GM12878 (cell line): Measurements from ENCODE around the gene SESN1. TPM values are rescaled to one million over a fixed set of nuclear protein-coding genes. Genes with fewer than 3 reads are reported as not detected.

Source experiments
- ATF2 ChIP-seq: IDR thresholded peaks from 2 replicates; pipeline ENCODE4 v1.6.1; 2012; ENCODE audit warnings: low read length, inconsistent platforms
- BACH1 ChIP-seq: fragments of 450-650 bp; IDR thresholded peaks from 2 replicates; pipeline ENCODE4 v1.6.1; 2017; ENCODE audit warnings: mild to moderate bottlenecking, borderline replicate concordance
- EED ChIP-seq: sonication (generic); IDR thresholded peaks from 2 replicates; pipeline ENCODE4 v1.6.1; 2016; ENCODE audit warnings: antibody characterized with exemption, low read depth
- EGR1 ChIP-seq, 2 experiments: IDR thresholded peaks; 1 replicate in 1 of 2; 2 replicates in 1 of 2; pipeline ENCODE4 v1.6.1; 2011 to 2012; ENCODE audit warnings: low read depth in 2 of 2, low read length in 2 of 2, borderline replicate concordance in 1 of 2, mild to moderate bottlenecking in 1 of 2, moderate library complexity in 1 of 2
- HDAC2 ChIP-seq: fragments of 200-600 bp; sonication (generic); IDR thresholded peaks from 2 replicates; pipeline ENCODE4 v1.6.1; 2017
- NR2C1 ChIP-seq: fragments of 450-650 bp; IDR thresholded peaks from 2 replicates; pipeline ENCODE4 v1.6.1; 2017; ENCODE audit warnings: antibody characterized with exemption, mild to moderate bottlenecking, moderate library complexity
- NR2F1 ChIP-seq: fragments of 450-650 bp; conservative IDR thresholded peaks from 2 replicates; pipeline ENCODE4 v1.6.1; 2017; ENCODE audit warnings: mild to moderate bottlenecking
- RCOR1 ChIP-seq: conservative IDR thresholded peaks from 2 replicates; pipeline ENCODE4 v1.6.1; 2012; ENCODE audit warnings: low read depth, low read length, improper control_type of control experiment
- ZBTB33 ChIP-seq: fragments of 450-650 bp; IDR thresholded peaks from 2 replicates; pipeline ENCODE4 v1.6.1; 2017; ENCODE audit warnings: mild to moderate bottlenecking
- polyA plus RNA-seq, 11 experiments: library from polyadenylated mRNA; depleted of rRNA in 4 of 11; unstranded in 6 of 11; stranded (reverse) in 5 of 11; fragments of >200 nt; fragmentation: Nextera tagmentation in 4 of 11; fragmentation: Illumina TruSeq in 1 of 11; extraction: Ambion mirVana in 4 of 11; extraction: Trizol in 1 of 11; gene quantifications; 1 replicate in 1 of 11; 2 replicates in 10 of 11; pipeline versions ENCODE4 v1.2.1 to v1.2.3, GENCODE V29; 2011 to 2016; ENCODE audit warnings: inconsistent platforms in 2 of 11, missing spikeins in 2 of 11, low read depth in 1 of 11
- total RNA-seq, 4 experiments: library from RNA; depleted of rRNA in 3 of 4; stranded (reverse); fragments of >200 nt in 3 of 4; fragmentation: Illumina TruSeq in 1 of 4; extraction: Trizol in 1 of 4; gene quantifications; 2 replicates each; pipeline versions ENCODE4 v1.2.1 to v1.2.3, GENCODE V29; 2013 to 2021
- TF ChIP-seq, protein P1 (sequence below): fragments of 150-350 bp; IDR thresholded peaks from 2 replicates; pipeline ENCODE4 v1.6.1; 2016; ENCODE audit warnings: low read depth, low read length
- TF ChIP-seq, protein P2 (sequence below): IDR thresholded peaks from 2 replicates; pipeline ENCODE4 v1.6.1; 2012; ENCODE audit warnings: low read depth, low read length, improper control_type of control experiment
- TF ChIP-seq, protein P3 (sequence below): IDR thresholded peaks from 2 replicates; pipeline ENCODE4 v1.6.1; 2011; ENCODE audit warnings: low read depth, low read length, improper control_type of control experiment, borderline replicate concordance
- TF ChIP-seq, protein P4 (sequence below): fragments of 450-650 bp; IDR thresholded peaks from 2 replicates; pipeline ENCODE4 v1.6.1; 2018; ENCODE audit warnings: borderline replicate concordance, mild to moderate bottlenecking; ENCODE audit not compliant: partially characterized antibody
- TF ChIP-seq, protein P5 (sequence below): IDR thresholded peaks from 2 replicates; pipeline ENCODE4 v1.6.1; 2012; ENCODE audit warnings: low read depth, low read length, improper control_type of control experiment
- TF ChIP-seq, protein P6 (sequence below): fragments of 450-650 bp; IDR thresholded peaks from 2 replicates; pipeline ENCODE4 v1.6.1; 2017; ENCODE audit warnings: borderline replicate concordance

The SESN1 gene
- total and polyA plus RNA-seq, 10 of the 15 experiments (the other 5 are each of a cell fraction or from before 2014, with no cell fraction given) = 1.3 to 13.0 (median 3.3) TPM

- TF ChIP-seq ZBTB33 (no peak), ATF2 (no peak), BACH1 (peak; percentile 67; the same call in 1 of the 2 replicates), EGR1 (IDR thresholded peaks at IDR 0.05; ENCODE audit: borderline replicate concordance in 1 of 2, low read depth in 2 of 2, low read length in 2 of 2) (0 out of 3 replicates have a peak, but pooled peaks of 1 of the 2 experiments have one; percentile 3), NR2F1 (0 out of 2 replicates have a peak, but pooled peaks have one; percentile 36), EED (no peak), HDAC2 (no peak), NR2C1 (no peak), RCOR1 (no peak)
- TF ChIP-seq, protein P1, sequence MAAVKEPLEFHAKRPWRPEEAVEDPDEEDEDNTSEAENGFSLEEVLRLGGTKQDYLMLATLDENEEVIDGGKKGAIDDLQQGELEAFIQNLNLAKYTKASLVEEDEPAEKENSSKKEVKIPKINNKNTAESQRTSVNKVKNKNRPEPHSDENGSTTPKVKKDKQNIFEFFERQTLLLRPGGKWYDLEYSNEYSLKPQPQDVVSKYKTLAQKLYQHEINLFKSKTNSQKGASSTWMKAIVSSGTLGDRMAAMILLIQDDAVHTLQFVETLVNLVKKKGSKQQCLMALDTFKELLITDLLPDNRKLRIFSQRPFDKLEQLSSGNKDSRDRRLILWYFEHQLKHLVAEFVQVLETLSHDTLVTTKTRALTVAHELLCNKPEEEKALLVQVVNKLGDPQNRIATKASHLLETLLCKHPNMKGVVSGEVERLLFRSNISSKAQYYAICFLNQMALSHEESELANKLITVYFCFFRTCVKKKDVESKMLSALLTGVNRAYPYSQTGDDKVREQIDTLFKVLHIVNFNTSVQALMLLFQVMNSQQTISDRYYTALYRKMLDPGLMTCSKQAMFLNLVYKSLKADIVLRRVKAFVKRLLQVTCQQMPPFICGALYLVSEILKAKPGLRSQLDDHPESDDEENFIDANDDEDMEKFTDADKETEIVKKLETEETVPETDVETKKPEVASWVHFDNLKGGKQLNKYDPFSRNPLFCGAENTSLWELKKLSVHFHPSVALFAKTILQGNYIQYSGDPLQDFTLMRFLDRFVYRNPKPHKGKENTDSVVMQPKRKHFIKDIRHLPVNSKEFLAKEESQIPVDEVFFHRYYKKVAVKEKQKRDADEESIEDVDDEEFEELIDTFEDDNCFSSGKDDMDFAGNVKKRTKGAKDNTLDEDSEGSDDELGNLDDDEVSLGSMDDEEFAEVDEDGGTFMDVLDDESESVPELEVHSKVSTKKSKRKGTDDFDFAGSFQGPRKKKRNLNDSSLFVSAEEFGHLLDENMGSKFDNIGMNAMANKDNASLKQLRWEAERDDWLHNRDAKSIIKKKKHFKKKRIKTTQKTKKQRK = no peak
- TF ChIP-seq, protein P2, sequence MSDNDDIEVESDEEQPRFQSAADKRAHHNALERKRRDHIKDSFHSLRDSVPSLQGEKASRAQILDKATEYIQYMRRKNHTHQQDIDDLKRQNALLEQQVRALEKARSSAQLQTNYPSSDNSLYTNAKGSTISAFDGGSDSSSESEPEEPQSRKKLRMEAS = no peak
- TF ChIP-seq, protein P3, sequence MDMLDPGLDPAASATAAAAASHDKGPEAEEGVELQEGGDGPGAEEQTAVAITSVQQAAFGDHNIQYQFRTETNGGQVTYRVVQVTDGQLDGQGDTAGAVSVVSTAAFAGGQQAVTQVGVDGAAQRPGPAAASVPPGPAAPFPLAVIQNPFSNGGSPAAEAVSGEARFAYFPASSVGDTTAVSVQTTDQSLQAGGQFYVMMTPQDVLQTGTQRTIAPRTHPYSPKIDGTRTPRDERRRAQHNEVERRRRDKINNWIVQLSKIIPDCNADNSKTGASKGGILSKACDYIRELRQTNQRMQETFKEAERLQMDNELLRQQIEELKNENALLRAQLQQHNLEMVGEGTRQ = no peak
- TF ChIP-seq, protein P4, sequence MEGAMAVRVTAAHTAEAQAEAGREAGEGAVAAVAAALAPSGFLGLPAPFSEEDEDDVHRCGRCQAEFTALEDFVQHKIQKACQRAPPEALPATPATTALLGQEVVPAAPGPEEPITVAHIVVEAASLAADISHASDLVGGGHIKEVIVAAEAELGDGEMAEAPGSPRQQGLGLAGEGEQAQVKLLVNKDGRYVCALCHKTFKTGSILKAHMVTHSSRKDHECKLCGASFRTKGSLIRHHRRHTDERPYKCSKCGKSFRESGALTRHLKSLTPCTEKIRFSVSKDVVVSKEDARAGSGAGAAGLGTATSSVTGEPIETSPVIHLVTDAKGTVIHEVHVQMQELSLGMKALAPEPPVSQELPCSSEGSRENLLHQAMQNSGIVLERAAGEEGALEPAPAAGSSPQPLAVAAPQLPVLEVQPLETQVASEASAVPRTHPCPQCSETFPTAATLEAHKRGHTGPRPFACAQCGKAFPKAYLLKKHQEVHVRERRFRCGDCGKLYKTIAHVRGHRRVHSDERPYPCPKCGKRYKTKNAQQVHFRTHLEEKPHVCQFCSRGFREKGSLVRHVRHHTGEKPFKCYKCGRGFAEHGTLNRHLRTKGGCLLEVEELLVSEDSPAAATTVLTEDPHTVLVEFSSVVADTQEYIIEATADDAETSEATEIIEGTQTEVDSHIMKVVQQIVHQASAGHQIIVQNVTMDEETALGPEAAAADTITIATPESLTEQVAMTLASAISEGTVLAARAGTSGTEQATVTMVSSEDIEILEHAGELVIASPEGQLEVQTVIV = no peak
- TF ChIP-seq, protein P5, sequence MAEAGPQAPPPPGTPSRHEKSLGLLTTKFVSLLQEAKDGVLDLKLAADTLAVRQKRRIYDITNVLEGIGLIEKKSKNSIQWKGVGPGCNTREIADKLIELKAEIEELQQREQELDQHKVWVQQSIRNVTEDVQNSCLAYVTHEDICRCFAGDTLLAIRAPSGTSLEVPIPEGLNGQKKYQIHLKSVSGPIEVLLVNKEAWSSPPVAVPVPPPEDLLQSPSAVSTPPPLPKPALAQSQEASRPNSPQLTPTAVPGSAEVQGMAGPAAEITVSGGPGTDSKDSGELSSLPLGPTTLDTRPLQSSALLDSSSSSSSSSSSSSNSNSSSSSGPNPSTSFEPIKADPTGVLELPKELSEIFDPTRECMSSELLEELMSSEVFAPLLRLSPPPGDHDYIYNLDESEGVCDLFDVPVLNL = no peak
- TF ChIP-seq, protein P6, sequence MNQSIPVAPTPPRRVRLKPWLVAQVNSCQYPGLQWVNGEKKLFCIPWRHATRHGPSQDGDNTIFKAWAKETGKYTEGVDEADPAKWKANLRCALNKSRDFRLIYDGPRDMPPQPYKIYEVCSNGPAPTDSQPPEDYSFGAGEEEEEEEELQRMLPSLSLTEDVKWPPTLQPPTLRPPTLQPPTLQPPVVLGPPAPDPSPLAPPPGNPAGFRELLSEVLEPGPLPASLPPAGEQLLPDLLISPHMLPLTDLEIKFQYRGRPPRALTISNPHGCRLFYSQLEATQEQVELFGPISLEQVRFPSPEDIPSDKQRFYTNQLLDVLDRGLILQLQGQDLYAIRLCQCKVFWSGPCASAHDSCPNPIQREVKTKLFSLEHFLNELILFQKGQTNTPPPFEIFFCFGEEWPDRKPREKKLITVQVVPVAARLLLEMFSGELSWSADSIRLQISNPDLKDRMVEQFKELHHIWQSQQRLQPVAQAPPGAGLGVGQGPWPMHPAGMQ = no peak
These were observed 85.2 kb downstream of the SESN1 start (continued) for GRCh38 chr6:109009236-109009961.
